Smooth muscle cell (in vitro differentiated cells): ENCODE data around the gene DDX56. TPM values are rescaled to one million over a fixed set of nuclear protein-coding genes. Genes with fewer than 3 reads are reported as not detected.

ENCODE experiments used
- DNase-seq: peaks from one replicate; lab custom pipeline; 2025; ENCODE audit not compliant: unreplicated experiment; lab: John Stamatoyannopoulos, UW
- H2AFZ ChIP-seq: fragments of 200-600 bp; sonication (generic); 2 replicates; pipeline ENCODE4 v1.6.0; 2016; ENCODE audit warnings: antibody characterized with exemption, low read depth, mild to moderate bottlenecking
- H3F3A ChIP-seq: fragments of 200-600 bp; sonication (generic); 2 replicates; pipeline ENCODE4 v1.6.0; 2017; ENCODE audit warnings: antibody characterized with exemption, low read depth
- H3K27ac ChIP-seq: fragments of 200-600 bp; sonication (generic); 2 replicates; pipeline ENCODE4 v1.5.1; 2016; ENCODE audit warnings: low read depth, mild to moderate bottlenecking
- H3K27me3 ChIP-seq: fragments of 200-600 bp; sonication (generic); 2 replicates; pipeline ENCODE4 v1.6.1; 2016; ENCODE audit warnings: low read depth, mild to moderate bottlenecking
- H3K36me3 ChIP-seq: fragments of 200-600 bp; sonication (generic); 2 replicates; pipeline ENCODE4 v1.5.1; 2016; ENCODE audit warnings: low read depth
- H3K4me1 ChIP-seq: fragments of 200-600 bp; sonication (generic); 2 replicates; pipeline ENCODE4 v1.5.1; 2016; ENCODE audit warnings: low read depth
- H3K4me2 ChIP-seq: fragments of 200-600 bp; sonication (generic); 2 replicates; pipeline ENCODE4 v1.6.0; 2016; ENCODE audit warnings: mild to moderate bottlenecking
- H3K4me3 ChIP-seq: fragments of 200-600 bp; sonication (generic); 2 replicates; pipeline ENCODE4 v1.5.1; 2016; ENCODE audit warnings: mild to moderate bottlenecking
- H3K79me2 ChIP-seq: fragments of 200-600 bp; sonication (generic); 2 replicates; pipeline ENCODE4 v1.6.0; 2016; ENCODE audit warnings: low read depth, mild to moderate bottlenecking
- H3K9ac ChIP-seq: fragments of 200-600 bp; sonication (generic); 2 replicates; pipeline ENCODE4 v1.6.0; 2016; ENCODE audit warnings: low read depth
- H3K9me3 ChIP-seq: fragments of 200-600 bp; sonication (generic); replicated peaks from 2 replicates; pipeline ENCODE4 v1.5.1; 2016; ENCODE audit warnings: low read depth
- H4K20me1 ChIP-seq: fragments of 200-600 bp; sonication (generic); 2 replicates; pipeline ENCODE4 v1.6.0; 2016; ENCODE audit warnings: low read depth
- WGBS: methylation state at CpG from one replicate; pipeline ENCODE4 v1.1.7; 2016; ENCODE audit warnings: low lambda C conversion rate; 5-methylcytosine and 5-hydroxymethylcytosine counted together
- polyA plus RNA-seq: library from polyadenylated mRNA; unstranded; fragments of >200 nt; fragmentation: Nextera tagmentation; extraction: Ambion mirVana; gene quantifications from 2 replicates; pipeline ENCODE4 v1.2.1, GENCODE V29; 2016
- total RNA-seq: library from RNA; depleted of rRNA; stranded (reverse); fragments of >200 nt; gene quantifications from 2 replicates; pipeline ENCODE4 v1.2.3, GENCODE V29; 2014
- TF ChIP-seq, protein P1 (sequence below): fragments of 200-600 bp; sonication (generic); IDR thresholded peaks from 2 replicates; pipeline ENCODE4 v1.5.1; 2017; ENCODE audit warnings: borderline replicate concordance, mild to moderate bottlenecking, antibody characterized with exemption; ENCODE audit not compliant: insufficient read depth, poor library complexity, severe bottlenecking

Gene DDX56
- total and polyA plus RNA-seq, 2 experiments from 2014 or later, result 43.2 to 64.5 TPM

DNA sequence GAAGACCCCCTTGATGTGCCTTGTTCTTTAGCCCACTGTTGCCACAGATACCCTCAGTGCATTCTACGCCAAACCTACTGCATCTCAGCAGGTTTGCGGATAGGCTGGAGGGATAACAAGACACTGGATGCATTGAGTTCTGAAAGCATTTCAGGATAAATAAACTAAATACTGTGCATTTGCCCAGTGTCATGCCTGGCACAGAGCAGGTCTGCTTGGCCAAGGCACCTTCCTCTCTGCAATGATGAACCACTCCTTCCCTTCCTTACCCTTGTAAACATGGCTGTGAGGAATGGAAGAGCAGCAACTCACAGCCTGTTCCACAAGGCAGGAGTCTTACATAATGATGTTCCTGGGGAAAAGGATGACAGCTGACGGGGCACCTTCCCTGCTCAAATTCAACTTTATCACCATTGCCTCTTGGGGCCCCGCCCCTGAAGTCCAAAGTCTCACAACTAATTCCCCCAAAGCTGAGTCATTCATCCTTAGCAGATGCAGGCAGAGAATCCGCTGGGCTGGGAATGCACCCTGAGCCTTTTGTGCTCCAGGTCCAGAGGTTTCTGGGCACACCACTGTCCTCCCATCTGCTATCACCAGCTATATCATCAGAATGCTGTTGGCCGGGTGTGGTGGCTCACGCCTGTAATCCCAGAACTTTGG, 11.6 kb downstream of the DDX56 start:
- H3K4me2 ChIP-seq, result no peak overlapping the region
- H2AFZ ChIP-seq, result no peak overlapping the region
- H3K79me2 ChIP-seq, result no peaks in the 10 kb centered on the region
- H3K9me3 ChIP-seq, result no peaks in the 10 kb centered on the region
- no peaks in the 10 kb centered on the region for H3K27me3 ChIP-seq
- H3K27ac ChIP-seq, result no peak overlapping the region
- no peaks in the 10 kb centered on the region for H3K36me3 ChIP-seq
- H3F3A ChIP-seq, result no peaks in the 10 kb centered on the region
- H4K20me1 ChIP-seq, result peaks cover 17% of the 10 kb centered on the region
- no peak for DNase-seq
- 60% methylated on average over 7 of the region's 7 CpGs for WGBS
- H3K4me3 ChIP-seq, result no peak overlapping the region
- H3K9ac ChIP-seq, result no peak overlapping the region
- TF ChIP-seq, protein P1, sequence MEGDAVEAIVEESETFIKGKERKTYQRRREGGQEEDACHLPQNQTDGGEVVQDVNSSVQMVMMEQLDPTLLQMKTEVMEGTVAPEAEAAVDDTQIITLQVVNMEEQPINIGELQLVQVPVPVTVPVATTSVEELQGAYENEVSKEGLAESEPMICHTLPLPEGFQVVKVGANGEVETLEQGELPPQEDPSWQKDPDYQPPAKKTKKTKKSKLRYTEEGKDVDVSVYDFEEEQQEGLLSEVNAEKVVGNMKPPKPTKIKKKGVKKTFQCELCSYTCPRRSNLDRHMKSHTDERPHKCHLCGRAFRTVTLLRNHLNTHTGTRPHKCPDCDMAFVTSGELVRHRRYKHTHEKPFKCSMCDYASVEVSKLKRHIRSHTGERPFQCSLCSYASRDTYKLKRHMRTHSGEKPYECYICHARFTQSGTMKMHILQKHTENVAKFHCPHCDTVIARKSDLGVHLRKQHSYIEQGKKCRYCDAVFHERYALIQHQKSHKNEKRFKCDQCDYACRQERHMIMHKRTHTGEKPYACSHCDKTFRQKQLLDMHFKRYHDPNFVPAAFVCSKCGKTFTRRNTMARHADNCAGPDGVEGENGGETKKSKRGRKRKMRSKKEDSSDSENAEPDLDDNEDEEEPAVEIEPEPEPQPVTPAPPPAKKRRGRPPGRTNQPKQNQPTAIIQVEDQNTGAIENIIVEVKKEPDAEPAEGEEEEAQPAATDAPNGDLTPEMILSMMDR, result no peak
- no peaks in the 10 kb centered on the region for H3K4me1 ChIP-seq

DNA sequence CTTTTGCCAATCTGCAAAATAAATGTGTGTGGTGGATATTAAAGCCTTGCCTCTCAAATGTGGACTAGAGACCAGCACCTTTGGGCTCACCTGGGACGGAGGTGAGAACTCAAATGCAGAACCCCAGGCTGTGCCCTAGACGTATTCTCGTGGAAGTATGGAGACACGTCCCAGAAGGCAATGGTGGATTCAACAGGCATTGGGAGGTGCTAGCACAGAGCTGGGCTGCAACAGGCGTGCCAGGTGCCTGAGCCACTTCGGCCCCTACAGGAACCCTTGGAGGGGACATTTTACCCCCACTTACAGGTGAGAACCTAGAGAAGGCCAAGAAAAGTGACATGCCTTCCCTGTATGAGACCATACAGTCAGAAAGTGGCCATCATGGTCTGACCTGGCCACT, 12.2 kb downstream of the DDX56 start:
- DNase-seq, result no peak
- no peak overlapping the region for H3K4me3 ChIP-seq
- no peak overlapping the region for H2AFZ ChIP-seq
- H3K9ac ChIP-seq, result no peak overlapping the region
- no peaks in the 10 kb centered on the region for H3F3A ChIP-seq
- peaks cover 17% of the 10 kb centered on the region for H4K20me1 ChIP-seq
- no peaks in the 10 kb centered on the region for H3K9me3 ChIP-seq
- H3K27ac ChIP-seq, result no peak overlapping the region
- no peaks in the 10 kb centered on the region for H3K36me3 ChIP-seq
- H3K79me2 ChIP-seq, result no peaks in the 10 kb centered on the region
- 90% methylated on average over 6 of the region's 6 CpGs for WGBS
- no peaks in the 10 kb centered on the region for H3K4me1 ChIP-seq
- H3K27me3 ChIP-seq, result no peaks in the 10 kb centered on the region
- TF ChIP-seq, protein P1, result no peak
- H3K4me2 ChIP-seq, result no peak overlapping the region

DNA sequence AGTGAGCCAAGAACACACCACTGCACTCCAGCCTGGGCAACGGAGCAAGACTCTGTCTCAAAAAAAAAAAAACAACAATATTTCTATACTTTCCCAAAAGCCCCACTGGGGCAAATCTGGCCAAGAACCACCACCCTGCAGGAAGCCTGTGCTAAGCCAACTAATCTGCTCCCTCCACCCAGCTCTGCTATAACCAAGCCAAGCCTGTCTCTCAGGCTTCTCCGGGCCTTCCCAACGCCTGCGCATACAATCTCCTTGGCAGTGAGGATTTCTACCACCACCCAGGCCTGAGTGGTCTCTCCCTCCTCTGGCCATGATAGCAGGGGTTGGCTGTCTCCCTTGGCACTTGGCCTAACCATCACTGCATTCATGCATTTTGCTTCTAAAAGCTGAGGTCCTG, 14.2 kb downstream of the DDX56 start:
- Histone ChIP-seq H3K79me2 (no peaks in the 10 kb centered on the region), H2AFZ (no peak overlapping the region), H3F3A (no peaks in the 10 kb centered on the region), H3K4me2 (no peak overlapping the region), H3K9me3 (no peaks in the 10 kb centered on the region), H3K27me3 (no peaks in the 10 kb centered on the region), H3K9ac (no peak overlapping the region), H3K36me3 (no peaks in the 10 kb centered on the region), H4K20me1 (peaks cover 4% of the 10 kb centered on the region), H3K27ac (no peak overlapping the region), H3K4me1 (no peaks in the 10 kb centered on the region), H3K4me3 (no peak overlapping the region)
- no peak for DNase-seq
- TF ChIP-seq, protein P1, result no peak
- WGBS, result 89% methylated on average over 4 of the region's 4 CpGs

DNA sequence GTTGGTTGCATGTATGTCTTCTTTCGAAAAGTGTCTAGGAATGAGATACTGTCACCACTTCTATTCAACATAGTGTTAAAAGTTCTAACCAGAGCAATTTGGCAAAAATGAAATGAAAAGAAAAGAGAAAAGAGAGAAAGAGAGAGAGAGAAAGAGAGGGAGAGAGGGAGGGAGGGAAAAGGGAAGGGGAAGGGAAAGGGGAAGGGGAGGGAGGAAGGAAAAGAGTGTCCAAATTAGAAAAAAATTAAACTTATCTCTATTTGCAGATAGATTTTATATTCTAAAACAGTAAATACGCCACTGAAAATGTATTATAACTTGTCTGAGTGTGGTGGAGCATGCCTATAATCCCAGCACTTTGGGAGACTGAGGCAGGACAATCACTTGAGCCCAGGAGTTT, 16.2 kb downstream of the DDX56 start:
- H3K36me3 ChIP-seq, result no peaks in the 10 kb centered on the region
- no peak overlapping the region for H2AFZ ChIP-seq
- TF ChIP-seq, protein P1, result no peak
- H3K79me2 ChIP-seq, result no peaks in the 10 kb centered on the region
- H3K9ac ChIP-seq, result no peak overlapping the region
- 83% methylated on average over 2 of the region's 2 CpGs for WGBS
- no peak overlapping the region for H3K4me2 ChIP-seq
- no peaks in the 10 kb centered on the region for H4K20me1 ChIP-seq
- no peak overlapping the region for H3K27ac ChIP-seq
- no peaks in the 10 kb centered on the region for H3F3A ChIP-seq
- no peak overlapping the region for H3K4me3 ChIP-seq
- H3K9me3 ChIP-seq, result no peaks in the 10 kb centered on the region
- H3K27me3 ChIP-seq, result no peaks in the 10 kb centered on the region
- DNase-seq, result no peak
- no peaks in the 10 kb centered on the region for H3K4me1 ChIP-seq
